ENCODE data around the gene NUDT13.
A peak's percentile ranks its signal among the peaks of the same experiment; 100 is the strongest.

Gene NUDT13

DNA sequence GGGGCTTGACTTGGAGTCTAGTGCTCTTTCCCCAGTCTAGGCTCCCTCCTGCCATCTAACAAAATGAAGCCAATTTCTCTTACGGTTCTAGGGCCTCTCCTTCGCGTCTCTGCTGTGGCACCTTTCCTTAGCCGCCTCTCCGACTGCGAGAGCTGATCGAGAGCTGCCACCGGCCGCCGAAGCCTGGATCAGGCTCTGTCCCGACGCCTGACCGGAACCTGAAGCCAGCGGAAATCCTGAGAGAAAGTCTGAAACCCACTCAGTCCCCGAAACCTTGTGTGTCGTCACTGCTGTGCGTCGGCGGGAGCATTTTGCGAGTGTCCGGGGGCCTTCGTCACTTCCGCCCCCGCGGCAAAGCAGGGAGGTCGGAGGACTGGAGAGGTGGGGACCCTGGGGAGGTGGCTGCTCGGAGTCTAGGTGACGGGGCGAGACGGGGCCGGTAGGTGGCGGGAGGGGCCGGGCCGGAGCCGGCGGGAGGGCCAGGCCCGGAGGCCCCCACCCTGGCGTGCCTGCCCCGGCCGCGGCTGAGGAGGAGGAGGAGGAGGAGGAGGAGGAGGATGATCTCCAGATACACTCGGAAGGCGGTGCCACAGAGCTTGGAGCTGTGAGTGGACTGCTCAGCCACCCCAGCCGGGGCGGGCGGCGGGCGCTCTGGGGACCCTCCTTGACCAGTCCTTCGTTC lies 57.7 kb downstream of the NUDT13 start, which contains the start of the genes ECD and FAM149B1:
ECD (minus strand) TSS at position 226 of the 682 bp plus-strand sequence. CDS start 4,071 bp downstream, outside the sequence.
FAM149B1 (plus strand) TSS at position 337 of the 682 bp plus-strand sequence; CDS start at position 558, 221 bp downstream.
- Histone ChIP-seq H3K4ac (ENCODE audit: low read length) (no peak within 1 kb of the TSS), H3K18ac (ENCODE audit: low read length) (peak within 1 kb of the TSS; percentile 89), H3K36me3 (replicated peaks in 1 of 2; ENCODE audit: control insufficient read depth in 2 of 2, insufficient read depth in 2 of 2, low read length in 2 of 2) (peaks cover 1 to 39% of the 10 kb centered on the region in 2 donors), H3K9me3 (replicated peaks in 1 of 2; ENCODE audit: control insufficient read depth in 2 of 2, insufficient read depth in 1 of 2, low read depth in 1 of 2, low read length in 2 of 2) (no peaks in the 10 kb centered on the region), H2AFZ (ENCODE audit: low read length) (peak within 1 kb of the TSS; percentile 93), H3K4me1 (ENCODE audit: control insufficient read depth in 2 of 2, insufficient read depth in 1 of 2, low read depth in 1 of 2, low read length in 2 of 2) (peaks cover 0 to 3% of the 10 kb centered on the region in 2 donors), H2BK12ac (ENCODE audit: low read length) (no peak within 1 kb of the TSS), H3K14ac (ENCODE audit: low read length) (no peak within 1 kb of the TSS), H3K9ac (ENCODE audit: low read depth, low read length, poor library complexity) (peak within 1 kb of the TSS; percentile 93), H4K8ac (ENCODE audit: low read depth, low read length) (peak within 1 kb of the TSS; percentile 83), H2AK5ac (ENCODE audit: low read depth, low read length) (peak within 1 kb of the TSS; percentile 17), H3K4me2 (ENCODE audit: insufficient read depth, low read length, poor library complexity, severe bottlenecking) (peak within 1 kb of the TSS; percentile 69), H2BK15ac (ENCODE audit: low read length) (no peak within 1 kb of the TSS), H3K23ac (ENCODE audit: low read depth, low read length, poor library complexity) (peak within 1 kb of the TSS; percentile 99), H3K27ac (replicated peaks; ENCODE audit: low read length) (peak within 1 kb of the TSS; percentile 60), H4K91ac (ENCODE audit: low read depth, low read length, poor library complexity) (peak within 1 kb of the TSS; percentile 93), H2BK120ac (ENCODE audit: low read depth, low read length) (no peak within 1 kb of the TSS), H3K27me3 (ENCODE audit: control insufficient read depth in 3 of 3, insufficient read depth in 3 of 3, low read depth in 1 of 3, low read length in 3 of 3) (no peaks in the 10 kb centered on the region), H2BK5ac (ENCODE audit: low read length) (peak within 1 kb of the TSS; percentile 56), H3K79me1 (ENCODE audit: low read depth, low read length) (peaks cover 2% of the 10 kb centered on the region), H3K4me3 (ENCODE audit: low read length in 2 of 2) (peak within 1 kb of the TSS; percentile 85 to 96)
- no CpG with 5 or more reads among the region's 49 CpGs for WGBS, 2 donors (ENCODE audit: extremely low coverage in 2 of 2, insufficient read length in 2 of 2, insufficient replicate concordance in 1 of 2)
- peak; percentile 94 for DNase-seq (ENCODE audit: low spot score)

DNA sequence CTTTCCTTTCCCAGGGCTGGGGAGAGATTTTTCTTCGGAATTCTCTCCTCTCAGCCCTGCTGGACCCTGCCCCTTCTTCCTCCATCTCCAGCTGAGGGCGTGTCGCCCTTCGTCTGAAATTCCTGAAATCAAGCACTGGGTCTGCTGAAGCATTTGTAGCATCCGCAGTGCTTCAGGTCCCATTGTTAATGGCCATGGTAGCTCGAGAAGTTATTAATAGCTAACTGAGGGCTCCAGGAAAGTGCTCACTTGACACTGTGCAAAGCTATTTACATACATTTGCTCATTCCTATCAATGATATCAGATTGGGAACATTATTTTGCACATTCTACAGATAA lies 58.2 kb downstream of the NUDT13 start:
- Histone ChIP-seq H3K23ac (ENCODE audit: low read depth, low read length, poor library complexity) (peak overlapping the region; percentile 99), H2BK12ac (ENCODE audit: low read length) (no peak overlapping the region), H3K18ac (ENCODE audit: low read length) (peak overlapping the region; percentile 89), H3K4me3 (ENCODE audit: low read length in 2 of 2) (peak overlapping the region; percentile 85 to 96), H2AK5ac (ENCODE audit: low read depth, low read length) (peak overlapping the region; percentile 17), H3K79me1 (ENCODE audit: low read depth, low read length) (peaks cover 2% of the 10 kb centered on the region), H2BK5ac (ENCODE audit: low read length) (no peak overlapping the region), H3K27me3 (ENCODE audit: control insufficient read depth in 3 of 3, insufficient read depth in 3 of 3, low read depth in 1 of 3, low read length in 3 of 3) (no peaks in the 10 kb centered on the region), H3K36me3 (replicated peaks in 1 of 2; ENCODE audit: control insufficient read depth in 2 of 2, insufficient read depth in 2 of 2, low read length in 2 of 2) (peaks cover 0 to 35% of the 10 kb centered on the region in 2 donors), H3K9me3 (replicated peaks in 1 of 2; ENCODE audit: control insufficient read depth in 2 of 2, insufficient read depth in 1 of 2, low read depth in 1 of 2, low read length in 2 of 2) (no peaks in the 10 kb centered on the region), H3K9ac (ENCODE audit: low read depth, low read length, poor library complexity) (peak overlapping the region; percentile 93), H3K4me1 (ENCODE audit: control insufficient read depth in 2 of 2, insufficient read depth in 1 of 2, low read depth in 1 of 2, low read length in 2 of 2) (peaks cover 0 to 3% of the 10 kb centered on the region in 2 donors), H4K91ac (ENCODE audit: low read depth, low read length, poor library complexity) (no peak overlapping the region), H3K4ac (ENCODE audit: low read length) (no peak overlapping the region), H2BK120ac (ENCODE audit: low read depth, low read length) (no peak overlapping the region), H4K8ac (ENCODE audit: low read depth, low read length) (no peak overlapping the region), H3K27ac (replicated peaks; ENCODE audit: low read length) (peak overlapping the region; percentile 60), H3K4me2 (ENCODE audit: insufficient read depth, low read length, poor library complexity, severe bottlenecking) (peak overlapping the region; percentile 65), H2BK15ac (ENCODE audit: low read length) (no peak overlapping the region), H2AFZ (ENCODE audit: low read length) (peak overlapping the region; percentile 93), H3K14ac (ENCODE audit: low read length) (no peak overlapping the region)
- no peak for DNase-seq (ENCODE audit: low spot score)
- WGBS, 2 donors (ENCODE audit: extremely low coverage in 2 of 2, insufficient read length in 2 of 2, insufficient replicate concordance in 1 of 2) = no CpG with 5 or more reads among the region's 6 CpGs

DNA sequence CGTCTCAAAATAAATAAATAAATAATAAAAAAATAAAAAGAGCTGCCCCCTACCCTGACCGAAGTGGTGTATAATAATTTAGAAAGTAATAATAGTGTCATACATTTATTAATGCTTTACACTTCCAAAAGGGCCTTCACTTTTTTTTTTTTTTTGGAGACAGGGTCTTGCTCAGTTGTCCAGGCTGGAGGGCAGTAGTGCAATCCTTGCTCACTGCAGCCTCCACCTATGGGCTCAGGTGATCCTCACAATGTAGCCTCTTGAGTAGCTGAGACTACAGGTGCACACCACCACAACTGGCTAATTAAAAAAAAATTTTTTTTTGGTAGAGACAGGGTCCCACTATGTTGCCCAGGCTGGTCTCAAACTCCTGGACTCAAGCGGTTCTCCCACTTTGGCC lies 59.1 kb downstream of the NUDT13 start:
- Histone ChIP-seq H2AK5ac (ENCODE audit: low read depth, low read length) (no peak overlapping the region), H3K4ac (ENCODE audit: low read length) (no peak overlapping the region), H3K27ac (replicated peaks; ENCODE audit: low read length) (no peak overlapping the region), H3K4me3 (ENCODE audit: low read length in 2 of 2) (peak overlapping the region in 1 of 2 donors; percentile 96), H2AFZ (ENCODE audit: low read length) (no peak overlapping the region), H3K9ac (ENCODE audit: low read depth, low read length, poor library complexity) (no peak overlapping the region), H3K79me1 (ENCODE audit: low read depth, low read length) (peaks cover 2% of the 10 kb centered on the region), H3K4me2 (ENCODE audit: insufficient read depth, low read length, poor library complexity, severe bottlenecking) (no peak overlapping the region), H3K36me3 (replicated peaks in 1 of 2; ENCODE audit: control insufficient read depth in 2 of 2, insufficient read depth in 2 of 2, low read length in 2 of 2) (peaks cover 0 to 30% of the 10 kb centered on the region in 2 donors), H4K8ac (ENCODE audit: low read depth, low read length) (no peak overlapping the region), H3K23ac (ENCODE audit: low read depth, low read length, poor library complexity) (no peak overlapping the region), H2BK120ac (ENCODE audit: low read depth, low read length) (no peak overlapping the region), H3K27me3 (ENCODE audit: control insufficient read depth in 3 of 3, insufficient read depth in 3 of 3, low read depth in 1 of 3, low read length in 3 of 3) (no peaks in the 10 kb centered on the region), H3K9me3 (replicated peaks in 1 of 2; ENCODE audit: control insufficient read depth in 2 of 2, insufficient read depth in 1 of 2, low read depth in 1 of 2, low read length in 2 of 2) (no peaks in the 10 kb centered on the region), H3K14ac (ENCODE audit: low read length) (no peak overlapping the region), H2BK12ac (ENCODE audit: low read length) (no peak overlapping the region), H2BK5ac (ENCODE audit: low read length) (no peak overlapping the region), H3K4me1 (ENCODE audit: control insufficient read depth in 2 of 2, insufficient read depth in 1 of 2, low read depth in 1 of 2, low read length in 2 of 2) (peaks cover 0 to 3% of the 10 kb centered on the region in 2 donors), H3K18ac (ENCODE audit: low read length) (no peak overlapping the region), H4K91ac (ENCODE audit: low read depth, low read length, poor library complexity) (no peak overlapping the region), H2BK15ac (ENCODE audit: low read length) (no peak overlapping the region)
- WGBS, 2 donors (ENCODE audit: extremely low coverage in 2 of 2, insufficient read length in 2 of 2, insufficient replicate concordance in 1 of 2) = no CpG with 5 or more reads among the region's 3 CpGs
- no peak for DNase-seq (ENCODE audit: low spot score)

DNA sequence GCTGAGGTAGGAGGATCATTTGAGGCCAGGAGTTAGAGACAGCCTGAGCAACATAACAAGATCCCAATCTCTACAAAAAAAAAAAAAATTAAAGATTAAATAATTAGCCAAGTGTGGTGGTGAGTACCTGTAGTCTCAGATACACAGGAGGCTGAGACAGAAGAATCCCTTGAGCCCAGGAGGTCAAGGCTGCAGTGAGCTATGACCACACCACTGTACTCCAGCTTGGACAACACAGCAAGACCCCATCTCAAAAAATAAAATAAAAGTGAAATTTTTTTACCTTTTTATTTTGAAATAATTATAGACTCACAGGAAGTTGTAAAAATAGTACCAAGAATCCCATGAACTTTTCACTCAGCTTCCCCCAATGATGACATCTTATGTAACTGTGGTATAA lies 62.6 kb downstream of the NUDT13 start:
- Histone ChIP-seq H3K27me3 (ENCODE audit: control insufficient read depth in 3 of 3, insufficient read depth in 3 of 3, low read depth in 1 of 3, low read length in 3 of 3) (no peaks in the 10 kb centered on the region), H3K4ac (ENCODE audit: low read length) (no peak overlapping the region), H2AFZ (ENCODE audit: low read length) (no peak overlapping the region), H2BK15ac (ENCODE audit: low read length) (no peak overlapping the region), H3K9ac (ENCODE audit: low read depth, low read length, poor library complexity) (no peak overlapping the region), H3K36me3 (replicated peaks in 1 of 2; ENCODE audit: control insufficient read depth in 2 of 2, insufficient read depth in 2 of 2, low read length in 2 of 2) (peaks cover 3 to 45% of the 10 kb centered on the region in 2 donors), H4K8ac (ENCODE audit: low read depth, low read length) (no peak overlapping the region), H3K23ac (ENCODE audit: low read depth, low read length, poor library complexity) (no peak overlapping the region), H2BK5ac (ENCODE audit: low read length) (no peak overlapping the region), H3K18ac (ENCODE audit: low read length) (no peak overlapping the region), H3K4me2 (ENCODE audit: insufficient read depth, low read length, poor library complexity, severe bottlenecking) (no peak overlapping the region), H2AK5ac (ENCODE audit: low read depth, low read length) (no peak overlapping the region), H4K91ac (ENCODE audit: low read depth, low read length, poor library complexity) (no peak overlapping the region), H3K9me3 (replicated peaks in 1 of 2; ENCODE audit: control insufficient read depth in 2 of 2, insufficient read depth in 1 of 2, low read depth in 1 of 2, low read length in 2 of 2) (no peaks in the 10 kb centered on the region), H3K4me1 (ENCODE audit: control insufficient read depth in 2 of 2, insufficient read depth in 1 of 2, low read depth in 1 of 2, low read length in 2 of 2) (peaks cover 0 to 3% of the 10 kb centered on the region in 2 donors), H2BK120ac (ENCODE audit: low read depth, low read length) (no peak overlapping the region), H3K14ac (ENCODE audit: low read length) (no peak overlapping the region), H2BK12ac (ENCODE audit: low read length) (no peak overlapping the region), H3K27ac (replicated peaks; ENCODE audit: low read length) (no peak overlapping the region), H3K79me1 (ENCODE audit: low read depth, low read length) (no peaks in the 10 kb centered on the region), H3K4me3 (ENCODE audit: low read length in 2 of 2) (no peak overlapping the region)
- DNase-seq (ENCODE audit: low spot score) = no peak
